K562 (cell line): Measurements from ENCODE around the gene ITPR2.

Experiments
- CREM ChIP-seq: IDR thresholded peaks from 2 replicates; pipeline ENCODE4 v1.6.1; 2014; ENCODE audit warnings: antibody characterized with exemption, low read depth
- EP300 ChIP-seq: IDR thresholded peaks from 2 replicates; pipeline ENCODE4 v1.6.1; 2012; ENCODE audit warnings: low read length, improper control_type of control experiment
- FOXM1 ChIP-seq, 2 experiments: fragments of 450-650 bp in 1 of 2; sonication (generic) in 1 of 2; formaldehyde crosslinking in 1 of 2; IDR thresholded peaks; 2 replicates each; pipeline versions ENCODE4 v1.6.1 to v1.9.0; 2017 to 2022; ENCODE audit warnings: low read depth in 2 of 2, mild to moderate bottlenecking in 2 of 2, missing genetic modification reagents in 1 of 2, moderate library complexity in 1 of 2
- FOXP1 ChIP-seq: sonication (generic); formaldehyde crosslinking; IDR thresholded peaks from 2 replicates; pipeline ENCODE4 v1.8.0; 2022; ENCODE audit warnings: mild to moderate bottlenecking, missing genetic modification reagents
- MYNN ChIP-seq, 2 experiments: sonication (generic); formaldehyde crosslinking in 1 of 2; IDR thresholded peaks; 2 replicates each; pipeline versions ENCODE4 v1.5.0 to v1.6.1; 2016 to 2020; ENCODE audit warnings: antibody characterized with exemption in 1 of 2, missing genetic modification reagents in 1 of 2
- POLR2A ChIP-seq: fragments of 450-650 bp; conservative IDR thresholded peaks from 2 replicates; pipeline ENCODE4 v1.6.1; 2016
- SMC3 ChIP-seq: conservative IDR thresholded peaks from 2 replicates; pipeline ENCODE4 v1.6.1; 2011; ENCODE audit warnings: low read depth, low read length, improper control_type of control experiment; ENCODE audit not compliant: insufficient read depth
- TCF7 ChIP-seq: sonication (generic); IDR thresholded peaks from 2 replicates; pipeline ENCODE4 v1.6.1; 2016; ENCODE audit warnings: antibody characterized with exemption, borderline replicate concordance
- ZNF76 ChIP-seq: fragments of 250-450 bp; sonication (Bioruptor Pico); IDR thresholded peaks from 2 replicates; pipeline ENCODE4 v1.4.0; 2020; ENCODE audit warnings: mild to moderate bottlenecking, moderate library complexity, borderline replicate concordance
- ZNF785 ChIP-seq: fragments of 250-450 bp; sonication (Bioruptor Pico); IDR thresholded peaks from 2 replicates; pipeline ENCODE4 v1.4.0; 2020; ENCODE audit warnings: mild to moderate bottlenecking
- TF ChIP-seq, protein P1 (sequence below): fragments of 150-350 bp; IDR thresholded peaks from 2 replicates; pipeline ENCODE4 v1.6.1; 2014; ENCODE audit warnings: low read depth, mild to moderate bottlenecking, low read length, borderline replicate concordance
- TF ChIP-seq, protein P2 (sequence below): fragments of 450-650 bp; formaldehyde crosslinking; IDR thresholded peaks from 2 replicates; pipeline ENCODE4 v1.4.0; 2022; ENCODE audit warnings: missing genetic modification characterization
- TF ChIP-seq, protein P3 (sequence below), 2 experiments: fragments of 250-450 bp in 1 of 2; fragments of 450-650 bp in 1 of 2; sonication (Bioruptor Pico) in 1 of 2; IDR thresholded peaks; 2 replicates each; pipeline versions ENCODE4 v1.6.1 to v1.8.0; 2016 to 2021; ENCODE audit warnings: mild to moderate bottlenecking in 2 of 2, moderate library complexity in 2 of 2, missing compliant biosample characterization in 1 of 2, missing genetic modification characterization in 1 of 2

DNA sequence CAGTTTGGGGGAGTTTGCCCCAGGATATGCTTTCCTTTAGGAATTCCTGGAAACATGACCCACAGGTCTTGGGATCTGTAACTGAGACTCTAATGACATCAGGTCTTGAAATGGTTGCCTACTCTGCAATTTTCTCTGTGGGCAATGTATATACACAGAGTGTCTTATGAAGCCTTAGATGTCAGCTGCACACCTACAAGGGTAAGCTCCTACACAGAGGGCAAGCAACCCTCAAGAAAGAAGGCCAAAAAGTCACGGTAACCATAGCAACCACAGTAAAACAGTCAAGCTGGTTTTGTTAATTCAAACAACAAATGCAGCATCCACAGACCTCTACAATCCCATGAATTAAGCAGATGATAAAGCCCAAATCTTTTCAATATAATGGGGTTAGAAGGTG is 344.6 kb downstream of the ITPR2 start:
- TF ChIP-seq, protein P1, sequence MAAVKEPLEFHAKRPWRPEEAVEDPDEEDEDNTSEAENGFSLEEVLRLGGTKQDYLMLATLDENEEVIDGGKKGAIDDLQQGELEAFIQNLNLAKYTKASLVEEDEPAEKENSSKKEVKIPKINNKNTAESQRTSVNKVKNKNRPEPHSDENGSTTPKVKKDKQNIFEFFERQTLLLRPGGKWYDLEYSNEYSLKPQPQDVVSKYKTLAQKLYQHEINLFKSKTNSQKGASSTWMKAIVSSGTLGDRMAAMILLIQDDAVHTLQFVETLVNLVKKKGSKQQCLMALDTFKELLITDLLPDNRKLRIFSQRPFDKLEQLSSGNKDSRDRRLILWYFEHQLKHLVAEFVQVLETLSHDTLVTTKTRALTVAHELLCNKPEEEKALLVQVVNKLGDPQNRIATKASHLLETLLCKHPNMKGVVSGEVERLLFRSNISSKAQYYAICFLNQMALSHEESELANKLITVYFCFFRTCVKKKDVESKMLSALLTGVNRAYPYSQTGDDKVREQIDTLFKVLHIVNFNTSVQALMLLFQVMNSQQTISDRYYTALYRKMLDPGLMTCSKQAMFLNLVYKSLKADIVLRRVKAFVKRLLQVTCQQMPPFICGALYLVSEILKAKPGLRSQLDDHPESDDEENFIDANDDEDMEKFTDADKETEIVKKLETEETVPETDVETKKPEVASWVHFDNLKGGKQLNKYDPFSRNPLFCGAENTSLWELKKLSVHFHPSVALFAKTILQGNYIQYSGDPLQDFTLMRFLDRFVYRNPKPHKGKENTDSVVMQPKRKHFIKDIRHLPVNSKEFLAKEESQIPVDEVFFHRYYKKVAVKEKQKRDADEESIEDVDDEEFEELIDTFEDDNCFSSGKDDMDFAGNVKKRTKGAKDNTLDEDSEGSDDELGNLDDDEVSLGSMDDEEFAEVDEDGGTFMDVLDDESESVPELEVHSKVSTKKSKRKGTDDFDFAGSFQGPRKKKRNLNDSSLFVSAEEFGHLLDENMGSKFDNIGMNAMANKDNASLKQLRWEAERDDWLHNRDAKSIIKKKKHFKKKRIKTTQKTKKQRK = no peak
- TF ChIP-seq ZNF76 (CRISPR knock-in tag) (no peak), TCF7 (no peak), MYNN (IDR thresholded peaks at IDR 0.05) (no peak), MYNN (CRISPR knock-in tag; IDR thresholded peaks at IDR 0.05) (no peak), CREM (no peak), FOXP1 (CRISPR knock-in tag) (no peak), POLR2A (no peak), ZNF785 (CRISPR knock-in tag) (no peak), SMC3 (no peak), FOXM1 (IDR thresholded peaks at IDR 0.05; ENCODE audit: low read depth) (no peak), FOXM1 (CRISPR knock-in tag; IDR thresholded peaks at IDR 0.05; ENCODE audit: low read depth) (no peak), EP300 (no peak)
- TF ChIP-seq, protein P2, sequence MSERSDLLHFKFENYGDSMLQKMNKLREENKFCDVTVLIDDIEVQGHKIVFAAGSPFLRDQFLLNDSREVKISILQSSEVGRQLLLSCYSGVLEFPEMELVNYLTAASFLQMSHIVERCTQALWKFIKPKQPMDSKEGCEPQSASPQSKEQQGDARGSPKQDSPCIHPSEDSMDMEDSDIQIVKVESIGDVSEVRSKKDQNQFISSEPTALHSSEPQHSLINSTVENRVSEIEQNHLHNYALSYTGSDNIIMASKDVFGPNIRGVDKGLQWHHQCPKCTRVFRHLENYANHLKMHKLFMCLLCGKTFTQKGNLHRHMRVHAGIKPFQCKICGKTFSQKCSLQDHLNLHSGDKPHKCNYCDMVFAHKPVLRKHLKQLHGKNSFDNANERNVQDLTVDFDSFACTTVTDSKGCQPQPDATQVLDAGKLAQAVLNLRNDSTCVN = no peak
- TF ChIP-seq, protein P3, sequence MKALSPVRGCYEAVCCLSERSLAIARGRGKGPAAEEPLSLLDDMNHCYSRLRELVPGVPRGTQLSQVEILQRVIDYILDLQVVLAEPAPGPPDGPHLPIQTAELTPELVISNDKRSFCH (CRISPR knock-in tag; IDR thresholded peaks at IDR 0.05) = no peak
- TF ChIP-seq, protein P3 (tag; IDR thresholded peaks at IDR 0.05) = no peak
